Prostate gland (tissue), 2 donors: ENCODE measurements around the gene MEF2D.

Experiments used
- POLR2A ChIP-seq: fragments of 450-650 bp; IDR thresholded peaks from one replicate; pipeline ENCODE4 v1.6.1; 2016; ENCODE audit warnings: antibody characterized with exemption, mild to moderate bottlenecking
- POLR2AphosphoS5 ChIP-seq: sonication (generic); formaldehyde crosslinking; IDR thresholded peaks from one replicate; pipeline ENCODE4 v1.6.1; 2017; ENCODE audit warnings: antibody characterized with exemption
- TF ChIP-seq, protein P1 (sequence below), 4 experiments: fragments of 200-600 bp in 2 of 4; fragments of 450-650 bp in 2 of 4; sonication (generic) in 2 of 4; IDR thresholded peaks; 1 replicate in 3 of 4; 2 replicates in 1 of 4; pipeline ENCODE4 v1.5.1; 2016 to 2019; ENCODE audit warnings: antibody characterized with exemption in 4 of 4, mild to moderate bottlenecking in 2 of 4, moderate library complexity in 2 of 4

DNA sequence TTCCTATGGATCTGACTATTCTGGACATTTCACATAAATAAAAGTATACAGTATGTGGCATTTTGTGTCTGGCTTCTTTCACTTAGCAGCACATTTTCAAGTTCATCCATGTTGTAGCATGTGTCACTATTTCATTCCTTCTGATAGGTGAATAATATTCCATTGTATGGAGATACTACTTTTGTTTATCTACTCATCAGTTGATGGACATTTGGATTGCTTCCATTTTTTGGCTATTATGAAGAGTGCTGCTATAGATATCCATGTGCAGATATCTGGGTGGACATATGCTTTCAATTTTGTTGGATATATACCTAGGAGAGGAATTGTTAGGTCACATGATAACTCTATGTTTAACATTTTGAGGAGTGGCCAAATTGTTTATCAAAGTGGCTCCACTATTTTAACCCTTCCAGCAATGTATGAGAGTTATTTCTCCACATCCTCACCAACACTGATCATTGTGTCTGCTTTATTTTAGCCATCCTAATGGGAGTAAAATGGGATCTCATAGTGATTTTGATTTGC, 21.9 kb upstream of the MEF2D start:
- TF ChIP-seq POLR2A (no peak), POLR2AphosphoS5 (no peak)
- TF ChIP-seq, protein P1, sequence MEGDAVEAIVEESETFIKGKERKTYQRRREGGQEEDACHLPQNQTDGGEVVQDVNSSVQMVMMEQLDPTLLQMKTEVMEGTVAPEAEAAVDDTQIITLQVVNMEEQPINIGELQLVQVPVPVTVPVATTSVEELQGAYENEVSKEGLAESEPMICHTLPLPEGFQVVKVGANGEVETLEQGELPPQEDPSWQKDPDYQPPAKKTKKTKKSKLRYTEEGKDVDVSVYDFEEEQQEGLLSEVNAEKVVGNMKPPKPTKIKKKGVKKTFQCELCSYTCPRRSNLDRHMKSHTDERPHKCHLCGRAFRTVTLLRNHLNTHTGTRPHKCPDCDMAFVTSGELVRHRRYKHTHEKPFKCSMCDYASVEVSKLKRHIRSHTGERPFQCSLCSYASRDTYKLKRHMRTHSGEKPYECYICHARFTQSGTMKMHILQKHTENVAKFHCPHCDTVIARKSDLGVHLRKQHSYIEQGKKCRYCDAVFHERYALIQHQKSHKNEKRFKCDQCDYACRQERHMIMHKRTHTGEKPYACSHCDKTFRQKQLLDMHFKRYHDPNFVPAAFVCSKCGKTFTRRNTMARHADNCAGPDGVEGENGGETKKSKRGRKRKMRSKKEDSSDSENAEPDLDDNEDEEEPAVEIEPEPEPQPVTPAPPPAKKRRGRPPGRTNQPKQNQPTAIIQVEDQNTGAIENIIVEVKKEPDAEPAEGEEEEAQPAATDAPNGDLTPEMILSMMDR (IDR thresholded peaks at IDR 0.05): no peak
